GM12878 (cell line): ENCODE measurements around the gene ALDH1A2. TPM values are rescaled to one million over a fixed set of nuclear protein-coding genes. Genes with fewer than 3 reads are reported as not detected.

ENCODE experiments used
- ATAC-seq: fragments of 200-7000 bp; cut with Tn5 transposase; 3 replicates; pipeline ENCODE4 v1.9.1; 2020; ENCODE audit warnings: mild to moderate bottlenecking, moderate library complexity
- BruUV-seq: library from RNA; stranded (reverse); fragments of 400-500 nt; replicated peaks from 2 replicates; lab custom pipeline; 2021; lab: Mats Ljungman, UMichigan
- CTCF ChIA-PET: fragments of 300-600 bp; sonication (Branson Sonifier 250); formaldehyde crosslinking; extraction: SDS; loops from one replicate; lab custom pipeline; 2021; ENCODE audit warnings: inconsistent platforms; lab: Yijun Ruan, JAX
- POLR2A ChIA-PET: fragments of 350-600 bp; formaldehyde crosslinking; extraction: SDS; loops from one replicate; lab custom pipeline; 2021; ENCODE audit warnings: inconsistent platforms; lab: Charles Lee
- RAD21 ChIA-PET: fragments of 300-600 bp; sonication (Branson Sonifier 250); formaldehyde crosslinking; loops from one replicate; lab custom pipeline; 2023; ENCODE audit warnings: antibody characterized with exemption; ENCODE audit not compliant: unreplicated experiment; lab: Charles Lee
- SMC1A ChIA-PET: fragments of 300-600 bp; sonication (Branson Sonifier 250); formaldehyde crosslinking; loops from one replicate; lab custom pipeline; 2023; ENCODE audit not compliant: unreplicated experiment, uncharacterized antibody; lab: Charles Lee
- DNase-seq: peaks from one replicate; pipeline ENCODE4 v3.0.0-alpha.2; 2011; ENCODE audit warnings: low read depth, low spot score
- FAIRE-seq: peaks from 3 replicates; lab custom pipeline; 2011; peaks lifted over from hg19 to GRCh38; lab: Jason Lieb, UNC
- H2AFZ ChIP-seq: 2 replicates; pipeline ENCODE4 v1.6.0; 2011; ENCODE audit warnings: low read depth, low read length, control low read depth; ENCODE audit not compliant: control insufficient read depth
- H3K27ac ChIP-seq: 2 replicates; pipeline ENCODE4 v1.5.1; 2011; ENCODE audit warnings: control low read depth; ENCODE audit not compliant: control insufficient read depth, insufficient read depth
- H3K27me3 ChIP-seq, 2 experiments: replicated peaks in 1 of 2; 2 replicates each; pipeline versions ENCODE4 v1.6.0 to v1.6.1; 2011; ENCODE audit warnings: low read length in 1 of 2; ENCODE audit not compliant: control insufficient read depth in 2 of 2, insufficient read depth in 2 of 2
- H3K36me3 ChIP-seq, 2 experiments: 2 replicates each; pipeline ENCODE4 v1.5.1; 2011; ENCODE audit warnings: low read length in 1 of 2; ENCODE audit not compliant: control insufficient read depth in 2 of 2, insufficient read depth in 2 of 2
- H3K4me1 ChIP-seq: 2 replicates; pipeline ENCODE4 v1.6.1; 2011; ENCODE audit warnings: mild to moderate bottlenecking, low read length, moderate library complexity, mixed read lengths; ENCODE audit not compliant: control insufficient read depth, insufficient read depth
- H3K4me2 ChIP-seq: 2 replicates; pipeline ENCODE4 v1.6.0; 2011; ENCODE audit warnings: control low read depth; ENCODE audit not compliant: control insufficient read depth, insufficient read depth
- H3K4me3 ChIP-seq: fragments of 200-600 bp; sonication (generic); 2 replicates; pipeline ENCODE4 v1.5.1; 2016
- H3K79me2 ChIP-seq: 2 replicates; pipeline ENCODE4 v1.6.0; 2011; ENCODE audit warnings: low read length; ENCODE audit not compliant: control insufficient read depth, insufficient read depth
- H3K9ac ChIP-seq: 2 replicates; pipeline ENCODE4 v1.8.0; 2011; ENCODE audit warnings: low read length, control low read depth, mixed read lengths; ENCODE audit not compliant: control insufficient read depth, insufficient read depth
- H3K9me3 ChIP-seq: replicated peaks from 3 replicates; pipeline ENCODE4 v1.5.1; 2011; ENCODE audit warnings: mild to moderate bottlenecking, low read length; ENCODE audit not compliant: control insufficient read depth, insufficient read depth
- H4K20me1 ChIP-seq: 2 replicates; pipeline ENCODE4 v1.6.0; 2011; ENCODE audit not compliant: control insufficient read depth, insufficient read depth
- RAD21 ChIP-seq: IDR thresholded peaks from 2 replicates; pipeline ENCODE4 v1.6.1; 2011; ENCODE audit warnings: mild to moderate bottlenecking, low read depth, low read length, moderate library complexity; ENCODE audit not compliant: insufficient read depth
- SPI1 ChIP-seq: IDR thresholded peaks from 2 replicates; pipeline ENCODE4 v1.6.1; 2011; ENCODE audit warnings: low read depth, mild to moderate bottlenecking, low read length, moderate library complexity, borderline replicate concordance; ENCODE audit not compliant: insufficient read depth
- SREBF2 ChIP-seq: IDR thresholded peaks from 2 replicates; pipeline ENCODE4 v1.6.1; 2012; ENCODE audit warnings: mild to moderate bottlenecking, low read length
- SUZ12 ChIP-seq: fragments of 200-600 bp; sonication (generic); IDR thresholded peaks from one replicate; pipeline ENCODE4 v1.6.1; 2018; ENCODE audit warnings: antibody characterized with exemption, mild to moderate bottlenecking; ENCODE audit not compliant: unreplicated experiment
- ZNF207 ChIP-seq: fragments of 450-650 bp; IDR thresholded peaks from 2 replicates; pipeline ENCODE4 v1.6.1; 2014; ENCODE audit warnings: antibody characterized with exemption, mild to moderate bottlenecking, borderline replicate concordance
- WGBS: methylation state at CpG from one replicate; pipeline ENCODE4 v1.1.6; 2016; ENCODE audit warnings: low lambda C conversion rate; ENCODE audit not compliant: insufficient replicate concordance, insufficient coverage; ENCODE audit errors: missing lambda C conversion rate; 5-methylcytosine and 5-hydroxymethylcytosine counted together
- in situ Hi-C: fragments of 300-500 bp; cut with MboI; formaldehyde crosslinking; loops from 9 replicates; pipeline ENCODE4 v1.14.3; 2018; ENCODE audit warnings: mixed read lengths
- intact Hi-C: fragments of 100-400 bp; cut with micrococcal nuclease; formaldehyde crosslinking; loops from one replicate; pipeline ENCODE4 v1.14.2; 2022; ENCODE audit not compliant: unreplicated experiment
- polyA plus RNA-seq, 11 experiments: library from polyadenylated mRNA; depleted of rRNA in 4 of 11; unstranded in 6 of 11; stranded (reverse) in 5 of 11; fragments of >200 nt; fragmentation: Nextera tagmentation in 4 of 11; fragmentation: Illumina TruSeq in 1 of 11; extraction: Ambion mirVana in 4 of 11; extraction: Trizol in 1 of 11; gene quantifications; 1 replicate in 1 of 11; 2 replicates in 10 of 11; pipeline versions ENCODE4 v1.2.1 to v1.2.3, GENCODE V29; 2011 to 2016; ENCODE audit warnings: inconsistent platforms in 2 of 11, missing spikeins in 2 of 11, low read depth in 1 of 11
- total RNA-seq, 4 experiments: library from RNA; depleted of rRNA in 3 of 4; stranded (reverse); fragments of >200 nt in 3 of 4; fragmentation: Illumina TruSeq in 1 of 4; extraction: Trizol in 1 of 4; gene quantifications; 2 replicates each; pipeline versions ENCODE4 v1.2.1 to v1.2.3, GENCODE V29; 2013 to 2021
- TF ChIP-seq, protein P1 (sequence below), 3 experiments: IDR thresholded peaks in 2 of 3; conservative IDR thresholded peaks in 1 of 3; 2 replicates each; pipeline ENCODE4 v1.5.1; 2011; ENCODE audit warnings: low read depth in 3 of 3, low read length in 3 of 3, mild to moderate bottlenecking in 3 of 3, control low read depth in 2 of 3, moderate library complexity in 2 of 3, inconsistent platforms in 1 of 3, mixed read lengths in 1 of 3; ENCODE audit not compliant: control insufficient read depth in 2 of 3, insufficient read depth in 1 of 3; ENCODE audit errors: extremely low read depth in 1 of 3

The ALDH1A2 gene
- total and polyA plus RNA-seq, 10 of the 15 experiments (the other 5 are each of a cell fraction or from before 2014, with no cell fraction given), result 0.06 to 0.92 (median 0.18) TPM; not detected in 5

DNA sequence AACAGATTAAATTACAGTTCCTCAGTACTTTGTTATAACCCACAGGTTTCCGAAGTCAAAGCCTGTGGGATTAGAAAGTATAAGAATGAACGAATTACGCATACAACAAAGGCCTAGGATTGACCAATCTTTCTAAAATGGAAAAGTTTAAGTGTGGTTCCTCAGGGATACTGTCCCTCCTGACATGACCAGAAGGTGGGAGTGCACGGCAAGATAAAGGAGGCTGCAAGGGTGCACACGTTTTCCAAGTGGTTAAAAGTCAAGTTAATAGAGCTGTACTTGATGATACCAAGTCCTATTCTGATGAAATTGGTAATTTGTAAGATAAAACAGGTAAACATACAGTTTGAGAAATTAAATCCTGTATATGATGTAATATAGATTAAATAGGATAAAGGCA lies 96.2 kb downstream of the ALDH1A2 start:
- no peak overlapping the region for H3K27ac ChIP-seq
- no peaks in the 10 kb centered on the region for H4K20me1 ChIP-seq
- intact Hi-C loops, result no loop called here
- no TSS peak for BruUV-seq
- ATAC-seq (no peak), FAIRE-seq (no peak), DNase-seq (no peak)
- no peak overlapping the region for H2AFZ ChIP-seq
- ChIA-PET POLR2A (no interaction called here), RAD21 (no interaction called here), CTCF (no interaction called here), SMC1A (no interaction called here)
- H3K9ac ChIP-seq, result no peak overlapping the region
- WGBS, result 36% methylated on average over 5 of the region's 5 CpGs
- in situ Hi-C loops, result no loop called here
- no peaks in the 10 kb centered on the region for H3K27me3 ChIP-seq
- no peak overlapping the region for H3K4me2 ChIP-seq
- TF ChIP-seq RAD21 (0 out of 2 replicates have a peak, but pooled peaks have one; percentile 3), ZNF207 (no peak)
- TF ChIP-seq, protein P1, sequence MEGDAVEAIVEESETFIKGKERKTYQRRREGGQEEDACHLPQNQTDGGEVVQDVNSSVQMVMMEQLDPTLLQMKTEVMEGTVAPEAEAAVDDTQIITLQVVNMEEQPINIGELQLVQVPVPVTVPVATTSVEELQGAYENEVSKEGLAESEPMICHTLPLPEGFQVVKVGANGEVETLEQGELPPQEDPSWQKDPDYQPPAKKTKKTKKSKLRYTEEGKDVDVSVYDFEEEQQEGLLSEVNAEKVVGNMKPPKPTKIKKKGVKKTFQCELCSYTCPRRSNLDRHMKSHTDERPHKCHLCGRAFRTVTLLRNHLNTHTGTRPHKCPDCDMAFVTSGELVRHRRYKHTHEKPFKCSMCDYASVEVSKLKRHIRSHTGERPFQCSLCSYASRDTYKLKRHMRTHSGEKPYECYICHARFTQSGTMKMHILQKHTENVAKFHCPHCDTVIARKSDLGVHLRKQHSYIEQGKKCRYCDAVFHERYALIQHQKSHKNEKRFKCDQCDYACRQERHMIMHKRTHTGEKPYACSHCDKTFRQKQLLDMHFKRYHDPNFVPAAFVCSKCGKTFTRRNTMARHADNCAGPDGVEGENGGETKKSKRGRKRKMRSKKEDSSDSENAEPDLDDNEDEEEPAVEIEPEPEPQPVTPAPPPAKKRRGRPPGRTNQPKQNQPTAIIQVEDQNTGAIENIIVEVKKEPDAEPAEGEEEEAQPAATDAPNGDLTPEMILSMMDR (IDR thresholded peaks at IDR 0.05 in 2 of 3, conservative IDR thresholded peaks at IDR 0.05 in 1 of 3; ENCODE audit: control insufficient read depth in 2 of 3, extremely low read depth in 1 of 3, insufficient read depth in 1 of 3, low read depth in 3 of 3, low read length in 3 of 3), result peak in 1 of 3 experiments; percentile 12; a peak in 1 of 6 replicates
- H3K79me2 ChIP-seq, result no peaks in the 10 kb centered on the region
- no peaks in the 10 kb centered on the region for H3K4me1 ChIP-seq
- no peaks in the 10 kb centered on the region for H3K9me3 ChIP-seq
- no peak overlapping the region for H3K4me3 ChIP-seq
- no peaks in the 10 kb centered on the region for H3K36me3 ChIP-seq

GRCh38 chr15:57962887-57963286 lies 102.6 kb downstream of the ALDH1A2 start:
- no peak overlapping the region for H3K9ac ChIP-seq
- no peaks in the 10 kb centered on the region for H3K36me3 ChIP-seq
- no peaks in the 10 kb centered on the region for H3K9me3 ChIP-seq
- DNase-seq, result no peak
- no peaks in the 10 kb centered on the region for H4K20me1 ChIP-seq
- H3K27ac ChIP-seq, result no peak overlapping the region
- BruUV-seq, result no TSS peak
- SMC1A ChIA-PET, result interaction anchor here (1.4 kb wide), 1 partner anchor 108 kb away, joined by 3 read pairs; no protein-coding TSS in a partner anchor
- POLR2A ChIA-PET, result no interaction called here
- RAD21 ChIA-PET, result no interaction called here
- no peak overlapping the region for H3K4me2 ChIP-seq
- H3K79me2 ChIP-seq, result no peaks in the 10 kb centered on the region
- intact Hi-C loops (no loop called here), in situ Hi-C loops (no loop called here)
- H3K4me3 ChIP-seq, result no peak overlapping the region
- H2AFZ ChIP-seq, result no peak overlapping the region
- H3K4me1 ChIP-seq, result no peaks in the 10 kb centered on the region
- peak; percentile 46; the same call in 2 of the 3 replicates for ATAC-seq
- FAIRE-seq, result no peak
- TF ChIP-seq SUZ12, result no peak
- TF ChIP-seq SREBF2, result no peak
- TF ChIP-seq SPI1, result peak; percentile 64; the same call in 1 of the 2 replicates
- CTCF ChIA-PET, result no interaction called here
- WGBS, result 51% methylated on average over 4 of the region's 4 CpGs
- H3K27me3 ChIP-seq, result 0 out of 4 replicates have a peak, but pooled peaks cover 0 to 2% of the 10 kb centered on the region in 2 experiments
